Cardiac muscle cell (in vitro differentiated cells and primary cell): ENCODE results near the gene TEX9. TPM values are rescaled to one million over a fixed set of nuclear protein-coding genes. Genes with fewer than 3 reads are reported as not detected.
"Not testable (repeated sequence)": the region's sequence is repeated elsewhere in the genome, so short reads cannot be mapped to it uniquely, and the experiment has no call there.

Experiments used
- DNase-seq, 2 donors: peaks; one replicate each; pipeline versions ENCODE4 v3.0.0 to v3.0.0-alpha.2; 2010 to 2017; ENCODE audit warnings: low read depth in 1 of 2, low spot score in 1 of 2
- H3K27ac ChIP-seq: fragments of 200-600 bp; sonication (generic); 2 replicates; pipeline ENCODE4 v1.5.1; 2016
- H3K27me3 ChIP-seq: fragments of 200-600 bp; sonication (generic); 2 replicates; pipeline ENCODE4 v1.6.0; 2016; ENCODE audit warnings: control low read depth
- H3K36me3 ChIP-seq: fragments of 200-600 bp; sonication (generic); 2 replicates; pipeline ENCODE4 v1.5.1; 2016; ENCODE audit warnings: control low read depth
- H3K4me1 ChIP-seq: fragments of 200-600 bp; sonication (generic); 2 replicates; pipeline ENCODE4 v1.8.1; 2017; ENCODE audit warnings: low read depth, mild to moderate bottlenecking, mixed run types
- H3K4me3 ChIP-seq: fragments of 200-600 bp; sonication (generic); 2 replicates; pipeline ENCODE4 v1.5.1; 2016; ENCODE audit warnings: mild to moderate bottlenecking
- H3K9me3 ChIP-seq: fragments of 200-600 bp; sonication (generic); 2 replicates; pipeline ENCODE4 v1.5.1; 2017; ENCODE audit warnings: low read depth, mild to moderate bottlenecking, control low read depth
- polyA plus RNA-seq: library from polyadenylated mRNA; unstranded; fragments of >200 nt; fragmentation: Nextera tagmentation; extraction: Ambion mirVana; gene quantifications from 2 replicates; pipeline ENCODE4 v1.2.1, GENCODE V29; 2016
- total RNA-seq: library from RNA; depleted of rRNA; stranded (reverse); fragments of >200 nt; gene quantifications from 2 replicates; pipeline ENCODE4 v1.2.3, GENCODE V29; 2016
- TF ChIP-seq, protein P1 (sequence below): IDR thresholded peaks from 2 replicates; pipeline ENCODE4 v1.5.1; 2012; ENCODE audit warnings: low read depth, mild to moderate bottlenecking, low read length

TEX9 gene
- 7.4 and 9.2 TPM in 2 replicates for total RNA-seq
- 8.4 and 10.8 TPM in 2 replicates for polyA plus RNA-seq

- Histone ChIP-seq H3K36me3 (no peaks in the 10 kb centered on the region), H3K4me1 (peaks cover 9% of the 10 kb centered on the region), H3K4me3 (peak within 1 kb of the TSS; percentile 66), H3K9me3 (no peaks in the 10 kb centered on the region), H3K27me3 (no peaks in the 10 kb centered on the region), H3K27ac (peak within 1 kb of the TSS; percentile 76)
- DNase-seq = peak; percentile 88 to 94
- TF ChIP-seq, protein P1, sequence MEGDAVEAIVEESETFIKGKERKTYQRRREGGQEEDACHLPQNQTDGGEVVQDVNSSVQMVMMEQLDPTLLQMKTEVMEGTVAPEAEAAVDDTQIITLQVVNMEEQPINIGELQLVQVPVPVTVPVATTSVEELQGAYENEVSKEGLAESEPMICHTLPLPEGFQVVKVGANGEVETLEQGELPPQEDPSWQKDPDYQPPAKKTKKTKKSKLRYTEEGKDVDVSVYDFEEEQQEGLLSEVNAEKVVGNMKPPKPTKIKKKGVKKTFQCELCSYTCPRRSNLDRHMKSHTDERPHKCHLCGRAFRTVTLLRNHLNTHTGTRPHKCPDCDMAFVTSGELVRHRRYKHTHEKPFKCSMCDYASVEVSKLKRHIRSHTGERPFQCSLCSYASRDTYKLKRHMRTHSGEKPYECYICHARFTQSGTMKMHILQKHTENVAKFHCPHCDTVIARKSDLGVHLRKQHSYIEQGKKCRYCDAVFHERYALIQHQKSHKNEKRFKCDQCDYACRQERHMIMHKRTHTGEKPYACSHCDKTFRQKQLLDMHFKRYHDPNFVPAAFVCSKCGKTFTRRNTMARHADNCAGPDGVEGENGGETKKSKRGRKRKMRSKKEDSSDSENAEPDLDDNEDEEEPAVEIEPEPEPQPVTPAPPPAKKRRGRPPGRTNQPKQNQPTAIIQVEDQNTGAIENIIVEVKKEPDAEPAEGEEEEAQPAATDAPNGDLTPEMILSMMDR = no peak
These were observed at the start of gene TEX9 for GRCh38 chr15:56365075-56365711. TSS of gene TEX9 (plus strand) at chr15:56365426. CDS start at chr15:56365451, 25 bp downstream.

GRCh38 chr15:56316561-56316960 is 48.7 kb upstream of the TEX9 start:
- H3K4me3 ChIP-seq, DNase-seq, H3K36me3 ChIP-seq, H3K27me3 ChIP-seq, H3K9me3 ChIP-seq, H3K4me1 ChIP-seq, H3K27ac ChIP-seq: not testable (repeated sequence)

- DNase-seq = no peak
- no peak overlapping the region for H3K27ac ChIP-seq
- H3K27me3 ChIP-seq = no peaks in the 10 kb centered on the region
- H3K9me3 ChIP-seq = no peaks in the 10 kb centered on the region
- no peaks in the 10 kb centered on the region for H3K4me1 ChIP-seq
- TF ChIP-seq, protein P1 = no peak
- no peaks in the 10 kb centered on the region for H3K36me3 ChIP-seq
- no peak overlapping the region for H3K4me3 ChIP-seq
These were observed 44.9 kb upstream of the TEX9 start for GRCh38 chr15:56320316-56320715.

GRCh38 chr15:56320861-56321260 is 44.4 kb upstream of the TEX9 start:
- no peak for DNase-seq
- Histone ChIP-seq H3K36me3 (no peaks in the 10 kb centered on the region), H3K27me3 (no peaks in the 10 kb centered on the region), H3K27ac (no peak overlapping the region), H3K9me3 (no peaks in the 10 kb centered on the region), H3K4me1 (no peaks in the 10 kb centered on the region), H3K4me3 (no peak overlapping the region)
- TF ChIP-seq, protein P1 = no peak

- Histone ChIP-seq H3K9me3 (no peaks in the 10 kb centered on the region), H3K4me3 (no peak overlapping the region), H3K27ac (no peak overlapping the region), H3K27me3 (no peaks in the 10 kb centered on the region), H3K4me1 (no peaks in the 10 kb centered on the region), H3K36me3 (no peaks in the 10 kb centered on the region)
- DNase-seq = no peak
- TF ChIP-seq, protein P1 = no peak
These were observed 42.8 kb upstream of the TEX9 start for GRCh38 chr15:56322444-56322843.

DNA sequence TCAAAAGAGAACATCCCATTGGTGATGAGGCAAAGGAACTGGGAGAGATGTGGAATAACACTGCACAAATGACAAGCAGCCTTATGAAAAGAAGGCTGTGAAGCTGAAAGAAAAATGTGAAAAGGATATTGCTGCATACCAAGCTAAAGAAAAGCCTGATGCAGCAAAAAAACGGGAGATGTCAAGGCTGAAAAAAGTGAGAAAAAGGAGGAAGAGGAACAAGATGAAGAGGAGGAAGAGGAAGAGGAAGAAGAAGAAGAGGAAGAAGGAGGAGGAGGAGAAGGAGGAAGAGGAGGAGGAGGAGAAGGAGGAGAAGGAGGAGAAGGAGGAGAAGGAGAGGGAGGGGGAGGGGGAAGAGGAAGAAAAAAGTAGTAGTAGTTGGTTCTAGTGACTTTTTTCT is 41.8 kb upstream of the TEX9 start:
- H3K4me1 ChIP-seq = no peaks in the 10 kb centered on the region

More for the DNA sequence above, 41.8 kb upstream of the TEX9 start:
- DNase-seq = no peak
- TF ChIP-seq, protein P1 = no peak
- H3K4me3 ChIP-seq = no peak overlapping the region
- no peaks in the 10 kb centered on the region for H3K27me3 ChIP-seq
- H3K27ac ChIP-seq = no peak overlapping the region
- no peaks in the 10 kb centered on the region for H3K9me3 ChIP-seq
- no peaks in the 10 kb centered on the region for H3K36me3 ChIP-seq
